Stimulated activated CD8-positive, alpha-beta memory T cell treated with anti-CD3 and anti-CD28 coated beads, Interleukin-2, amount 100 ng/mL, for 1 hour (primary cell): ENCODE data around the gene ANAPC13.

Source experiments
- DNase-seq, 2 donors: peaks; one replicate each; pipeline ENCODE4 v3.0.0-alpha.2; 2020; ENCODE audit warnings: low read depth in 2 of 2

Gene ANAPC13

DNA sequence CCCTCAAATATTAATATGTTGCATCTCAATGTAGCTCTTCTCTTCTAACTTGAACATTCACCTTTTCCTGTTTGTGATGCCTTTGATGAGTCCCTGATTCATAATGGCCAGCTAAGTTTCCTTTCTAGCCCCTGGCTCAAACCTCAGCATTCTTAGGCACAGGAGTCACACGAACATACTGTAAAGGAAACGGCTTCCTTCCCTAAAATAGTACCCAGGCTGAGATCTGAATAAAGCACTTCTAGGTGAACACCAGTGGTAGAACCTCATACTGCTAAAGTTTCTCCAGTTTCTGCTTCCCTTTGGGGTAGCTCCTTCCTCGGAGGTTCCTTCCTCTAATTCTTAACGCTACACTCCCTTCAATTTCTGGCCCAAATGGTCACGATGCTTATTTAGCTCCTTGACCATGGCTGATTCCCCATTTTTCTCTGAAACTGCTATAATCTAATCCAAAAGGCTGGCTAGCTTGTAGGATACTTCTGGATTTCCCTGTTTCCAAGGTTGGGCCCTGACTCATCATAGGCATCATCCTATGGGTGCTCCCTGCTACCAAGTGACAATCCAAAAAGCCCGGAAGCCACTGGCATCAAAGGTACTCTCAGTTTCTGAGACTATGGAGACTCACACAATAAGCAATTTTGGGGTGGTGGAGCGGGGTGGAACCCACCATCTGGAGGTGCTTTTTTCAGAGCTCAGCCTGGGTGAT is 2.4 kb downstream of the ANAPC13 start:
- no peak for DNase-seq

- no peak for DNase-seq
Observed at GRCh38 chr3:134482622-134483021, 3.2 kb downstream of the ANAPC13 start.

DNA sequence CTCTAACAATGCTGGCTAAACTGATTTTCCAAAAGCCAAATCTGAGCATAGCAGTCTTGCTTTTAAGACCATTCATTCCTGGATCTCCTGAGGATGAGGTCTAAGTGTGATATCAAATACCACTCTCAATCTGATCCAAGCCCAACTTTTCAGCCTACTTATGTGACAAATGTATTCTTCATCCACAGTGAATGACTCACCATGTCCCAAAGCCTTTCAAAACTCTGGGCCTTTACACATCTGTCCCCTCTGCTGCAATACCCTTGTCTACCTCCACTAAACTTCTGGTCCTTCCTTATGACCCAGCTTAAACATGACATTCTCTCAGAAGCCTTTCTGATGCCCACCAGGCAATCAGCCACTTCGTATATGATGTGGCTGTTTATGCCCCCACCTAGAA is 4.6 kb downstream of the ANAPC13 start:
- DNase-seq = no peak

GRCh38 chr3:134480546-134480945 is 5.2 kb downstream of the ANAPC13 start:
- DNase-seq = no peak

DNA sequence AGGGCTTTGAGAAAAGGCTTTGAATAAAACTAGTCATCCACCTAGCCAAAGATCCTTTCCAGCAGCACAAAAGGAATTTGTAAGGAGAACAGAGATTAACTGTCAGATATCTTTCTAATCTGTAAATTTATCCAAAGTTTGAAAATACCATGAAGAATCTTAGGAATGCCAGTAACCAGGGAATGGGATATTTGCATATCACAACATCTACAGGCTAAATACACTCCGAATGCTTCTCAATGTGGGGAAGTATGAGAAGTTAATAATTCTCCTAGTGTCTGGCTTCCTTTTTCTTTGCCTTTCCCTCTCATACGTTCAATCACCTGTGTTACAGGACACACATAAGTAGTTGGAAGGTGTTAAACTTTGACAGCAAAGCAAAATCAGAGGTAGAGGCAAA is 7.8 kb downstream of the ANAPC13 start:
- no peak for DNase-seq

- no peak for DNase-seq
Observed at GRCh38 chr3:134477002-134477401, 8.8 kb downstream of the ANAPC13 start.

DNA sequence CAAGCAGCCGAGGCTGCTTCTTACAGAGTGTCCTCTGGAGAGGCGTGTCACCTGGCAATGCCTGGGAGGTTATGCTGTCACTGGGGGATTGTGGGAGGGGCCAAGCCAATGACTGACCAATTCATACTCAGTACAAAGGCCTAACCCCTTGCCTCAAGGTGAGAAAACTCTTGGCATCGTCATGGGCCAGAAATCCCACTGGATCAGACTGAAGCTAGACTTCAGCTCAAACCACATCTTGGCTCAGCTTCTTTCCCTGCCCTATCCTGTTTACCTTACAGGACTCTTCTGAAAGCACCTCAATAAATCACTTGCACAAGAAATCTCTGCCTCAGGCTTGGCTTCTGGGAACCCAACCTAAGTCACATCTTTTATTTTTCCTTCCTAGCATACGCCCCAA is 9.5 kb downstream of the ANAPC13 start:
- DNase-seq = no peak

DNA sequence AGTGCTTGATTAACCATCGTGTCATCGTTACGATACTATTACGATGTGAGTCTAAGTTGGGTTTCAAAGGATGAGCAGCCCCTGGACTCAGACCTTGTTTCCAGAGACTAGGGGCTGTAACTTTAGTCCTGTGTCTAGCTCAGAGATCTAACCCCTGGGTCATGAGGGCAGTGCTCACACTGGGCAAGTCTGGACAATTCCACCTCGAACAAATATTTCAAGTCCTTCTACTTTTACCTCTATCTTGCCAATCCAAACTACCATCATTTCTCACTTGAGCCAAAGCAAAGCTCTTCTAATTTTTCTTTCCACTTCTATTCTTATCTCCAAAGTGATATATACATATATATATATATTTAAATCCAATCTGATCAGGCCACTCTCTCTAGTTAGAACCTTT is 10.8 kb downstream of the ANAPC13 start:
- DNase-seq = no peak

DNA sequence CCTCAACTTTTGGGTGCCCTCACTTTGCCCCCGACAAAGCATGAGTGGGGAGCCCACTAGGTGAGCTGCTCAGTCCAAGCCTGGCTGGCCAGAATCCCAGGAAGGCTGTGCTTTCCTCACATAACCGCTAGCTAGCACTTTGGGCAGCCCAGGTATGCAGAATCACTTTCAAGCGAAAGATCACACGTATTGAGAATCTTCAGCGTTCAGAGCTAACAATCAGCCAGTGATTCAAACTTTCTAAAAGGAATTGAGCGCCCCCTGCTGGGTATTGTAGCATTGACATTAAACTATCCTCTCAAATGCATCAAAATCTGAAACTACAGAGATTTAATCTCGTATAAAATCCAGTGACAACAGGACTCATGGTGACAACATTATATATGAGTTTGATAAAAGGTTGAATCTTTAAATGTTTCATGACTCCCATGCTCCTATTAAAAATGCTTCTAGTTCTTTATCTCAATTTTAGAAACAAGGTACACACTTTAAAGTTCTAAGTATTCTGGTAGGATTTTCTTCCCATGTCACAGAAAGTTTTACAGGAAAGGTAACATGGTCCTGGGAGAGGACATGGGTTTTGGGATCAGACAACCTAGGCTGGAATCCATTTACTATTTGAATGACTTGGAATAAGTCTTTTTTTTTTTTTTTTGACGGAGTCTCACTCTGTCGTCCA is 11.8 kb downstream of the ANAPC13 start:
- DNase-seq = peak; percentile 46 to 62

- DNase-seq = no peak
Observed at GRCh38 chr3:134472831-134473230, 13.0 kb downstream of the ANAPC13 start.

DNA sequence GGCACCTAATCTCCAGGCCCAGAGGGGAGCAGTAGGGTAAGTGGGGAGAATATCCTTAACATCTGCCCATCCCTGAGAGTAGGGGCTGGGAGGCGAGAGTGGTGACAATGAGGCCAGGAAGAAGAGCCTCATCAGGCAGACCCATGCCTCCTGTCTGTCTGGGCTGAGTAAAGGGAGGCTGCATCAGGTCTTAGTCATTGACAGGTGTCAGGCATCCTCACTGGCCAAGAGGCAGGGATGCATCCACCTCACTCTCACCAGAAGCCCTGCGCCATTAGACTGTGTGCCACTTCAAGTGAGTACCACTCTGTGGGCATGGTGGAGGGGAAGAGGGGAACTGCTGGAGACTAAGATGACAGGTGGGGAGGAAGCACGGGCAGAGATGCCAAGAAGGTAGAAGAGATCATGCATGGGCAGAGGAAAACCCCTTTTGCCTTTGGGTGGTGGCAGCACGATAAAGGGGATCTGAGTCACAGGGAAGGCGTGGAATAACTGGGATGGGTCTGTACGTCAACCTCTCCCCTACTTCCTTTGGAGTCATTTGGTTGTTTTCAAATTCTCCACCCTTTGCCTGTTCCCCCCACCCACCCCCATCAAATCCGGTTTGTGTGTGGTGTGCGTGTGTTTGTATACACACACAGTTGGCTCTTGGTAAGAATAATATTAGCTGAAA is 14.1 kb downstream of the ANAPC13 start:
- no peak for DNase-seq

DNA sequence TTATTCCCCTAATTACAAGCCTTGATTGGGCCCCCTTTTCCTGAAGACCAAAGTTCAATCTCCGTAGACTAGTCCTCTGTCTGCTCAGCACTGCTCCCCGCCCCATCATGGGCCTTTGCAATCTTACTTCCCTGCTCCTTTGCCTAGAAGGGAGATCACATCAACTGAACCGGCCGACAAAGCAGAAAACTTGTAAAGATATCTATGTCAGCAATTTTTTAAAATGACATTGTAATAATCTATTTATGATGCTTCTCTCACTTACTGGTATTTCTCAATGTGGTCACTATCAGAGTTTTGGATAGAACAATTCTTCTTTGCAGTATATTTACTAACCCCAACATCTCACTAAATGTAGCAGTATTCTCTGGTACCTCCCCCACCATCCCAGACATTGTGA is 17.3 kb downstream of the ANAPC13 start:
- no peak for DNase-seq

DNA sequence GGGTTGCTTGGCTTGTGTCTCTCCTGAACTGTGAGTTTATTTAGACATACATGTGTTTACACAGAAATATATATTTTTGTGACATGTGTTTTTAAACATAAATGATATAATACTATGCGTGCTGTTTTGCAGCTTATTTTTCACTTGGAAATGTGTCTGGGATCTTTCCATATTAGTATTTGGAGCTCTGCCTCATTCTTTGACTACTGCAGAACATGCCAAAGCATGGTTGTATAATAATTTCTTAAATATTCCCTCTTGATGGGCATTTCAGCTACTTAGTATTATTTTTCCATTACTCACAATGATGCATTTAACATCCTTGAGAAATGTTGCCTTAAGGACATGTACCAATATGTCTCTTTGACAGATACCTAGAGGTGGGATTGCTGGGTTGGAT is 19.5 kb downstream of the ANAPC13 start:
- DNase-seq = no peak

DNA sequence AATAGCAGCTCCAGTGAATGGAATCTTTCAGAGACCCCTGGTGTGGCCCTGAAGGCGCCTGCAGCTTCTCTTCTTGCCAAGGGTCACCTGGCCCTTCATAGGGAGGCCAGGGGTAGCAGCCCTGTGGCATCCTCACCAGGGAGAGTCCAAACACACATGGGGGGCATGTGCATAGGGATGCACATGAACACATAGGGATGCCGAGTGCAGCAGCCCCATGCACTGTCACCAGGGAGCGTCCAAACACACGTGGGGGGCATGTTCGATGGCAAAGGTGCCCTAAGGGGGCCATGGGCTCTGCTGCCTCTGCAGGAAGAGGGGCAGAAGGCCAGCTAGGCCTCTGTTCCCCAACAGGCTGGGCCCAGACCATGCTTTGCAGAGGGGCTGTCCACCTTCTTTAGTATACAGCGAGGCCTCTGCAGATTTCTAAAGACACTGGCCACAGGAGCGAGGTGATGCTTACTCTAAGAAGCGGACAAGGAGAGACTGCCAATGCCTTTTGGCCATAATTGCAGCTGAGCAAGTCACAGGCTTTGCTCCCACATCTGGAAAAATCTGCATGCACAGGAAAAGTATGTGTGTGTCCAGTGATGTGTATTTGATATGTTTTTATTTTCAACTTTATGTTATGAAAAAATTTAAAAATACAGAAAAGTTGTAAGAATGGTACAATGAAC is 21.0 kb downstream of the ANAPC13 start:
- DNase-seq = no peak

DNA sequence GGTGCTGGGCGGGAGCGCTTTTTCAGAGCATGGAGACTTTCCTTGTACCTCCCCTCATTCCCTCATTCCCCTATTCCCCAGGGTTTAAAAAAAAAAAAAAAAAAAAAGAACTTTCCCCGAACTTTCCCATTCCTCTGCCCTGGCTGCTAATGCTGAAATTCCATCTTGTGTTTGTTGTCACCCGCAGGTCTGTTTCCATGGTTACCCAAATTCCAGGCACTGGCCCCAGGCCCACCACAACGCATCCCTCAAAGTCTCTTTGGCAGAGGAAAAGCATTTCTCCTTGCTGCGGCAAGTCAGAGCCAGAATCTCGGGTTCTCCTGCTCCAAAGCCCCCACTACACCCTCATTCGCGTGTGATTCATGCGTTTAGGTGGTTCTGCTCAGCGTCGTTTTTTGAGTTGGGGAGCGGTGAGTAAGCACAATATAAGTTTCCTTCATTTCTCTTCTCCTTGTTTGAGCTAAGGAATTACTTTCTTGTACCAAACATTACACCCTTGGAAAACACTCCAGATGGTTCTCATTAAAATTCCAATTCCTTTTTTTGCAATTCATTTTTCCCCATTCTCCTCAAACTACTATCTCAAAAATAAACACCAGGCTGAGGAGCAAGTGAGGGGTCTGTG is 21.6 kb downstream of the ANAPC13 start:
- no peak for DNase-seq

DNA sequence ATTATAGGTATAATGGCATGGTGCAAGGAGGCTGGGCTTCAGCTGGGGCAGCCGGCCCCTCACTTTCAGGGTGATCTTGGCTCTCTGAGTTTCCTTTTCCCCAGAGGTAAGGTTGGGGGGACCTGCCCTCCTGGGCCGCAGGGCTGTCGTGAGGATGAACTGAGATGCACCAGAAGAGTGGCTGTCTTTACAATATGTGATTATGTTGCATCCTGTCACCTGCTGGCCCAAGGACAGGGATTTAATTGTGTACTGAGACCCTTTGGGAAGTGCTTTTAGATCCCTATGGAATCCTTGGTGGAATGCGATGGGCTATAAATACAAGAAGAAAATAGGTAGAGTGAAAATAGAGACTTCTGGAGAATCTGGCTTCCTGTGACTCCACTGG is 22.1 kb downstream of the ANAPC13 start:
- DNase-seq = no peak

GRCh38 chr3:134462331-134462941 is 23.3 kb downstream of the ANAPC13 start:
- DNase-seq = no peak

- DNase-seq = no peak
Observed at GRCh38 chr3:134460965-134461364, 24.8 kb downstream of the ANAPC13 start.

- no peak for DNase-seq
Observed at GRCh38 chr3:134459562-134459961, 26.2 kb downstream of the ANAPC13 start.

DNA sequence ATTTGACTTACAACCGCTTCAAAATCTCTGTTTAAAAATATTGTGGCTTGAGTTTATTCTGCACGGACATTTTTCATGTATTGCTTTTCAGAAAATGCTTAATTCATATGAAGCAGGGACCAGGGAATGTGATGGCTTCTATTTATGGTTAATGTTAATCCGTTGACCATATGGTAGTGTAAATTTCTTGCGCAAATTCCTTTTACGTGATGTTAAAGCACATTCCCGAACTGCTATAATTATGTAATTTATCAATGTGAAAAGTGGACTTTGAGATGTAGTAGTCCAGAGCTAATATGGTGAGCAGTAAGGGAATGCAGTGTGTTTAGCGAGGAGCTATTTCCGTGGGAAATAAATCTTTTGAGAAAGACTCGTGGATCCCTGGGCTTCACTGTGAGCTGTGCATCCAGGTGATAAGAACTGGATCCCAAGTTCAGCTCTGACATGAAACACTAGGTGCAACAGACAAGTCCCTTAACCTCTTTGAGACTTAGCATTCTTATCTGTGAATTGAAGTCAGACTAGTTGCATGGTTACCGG is 27.3 kb downstream of the ANAPC13 start:
- no peak for DNase-seq

DNA sequence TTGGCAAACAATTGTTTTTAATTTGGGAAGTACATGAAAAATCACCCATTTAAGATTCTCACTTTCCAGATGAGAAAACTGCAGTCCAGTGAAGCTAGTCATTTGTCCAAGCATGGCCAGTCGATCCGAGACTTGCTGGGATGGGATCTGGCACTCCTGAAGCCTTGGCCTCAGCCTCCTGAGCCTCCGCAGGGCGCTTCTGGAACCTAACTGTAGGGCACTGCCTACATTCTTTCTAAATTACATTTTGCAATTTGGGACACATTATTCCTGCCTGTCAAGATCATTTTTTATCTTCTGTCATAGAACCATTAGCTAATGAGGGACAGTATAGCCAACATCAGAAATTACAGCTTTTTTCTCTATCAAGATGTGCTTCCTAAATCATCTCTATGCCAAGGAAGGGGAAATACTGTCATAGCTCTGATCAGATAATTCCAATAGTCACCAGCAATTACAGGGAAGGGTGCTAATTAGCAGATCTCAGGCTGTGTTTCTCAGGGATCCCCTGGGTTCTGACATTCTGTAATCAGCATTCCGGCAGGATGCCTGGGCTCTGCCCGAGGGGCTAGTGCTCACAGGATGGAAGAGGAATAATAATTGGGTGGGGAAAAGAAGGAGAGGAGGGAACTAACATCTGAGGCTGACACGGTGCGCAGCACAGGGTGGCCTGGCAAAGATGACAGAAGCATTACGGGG is 28.3 kb downstream of the ANAPC13 start:
- DNase-seq = no peak
